GM19240 (cell line): ENCODE measurements around the gene TMEM30A.

Experiments
- DNase-seq: peaks from one replicate; pipeline ENCODE4 v3.0.0; 2011; ENCODE audit warnings: low spot score; ENCODE audit not compliant: insufficient read length

The TMEM30A gene

DNA sequence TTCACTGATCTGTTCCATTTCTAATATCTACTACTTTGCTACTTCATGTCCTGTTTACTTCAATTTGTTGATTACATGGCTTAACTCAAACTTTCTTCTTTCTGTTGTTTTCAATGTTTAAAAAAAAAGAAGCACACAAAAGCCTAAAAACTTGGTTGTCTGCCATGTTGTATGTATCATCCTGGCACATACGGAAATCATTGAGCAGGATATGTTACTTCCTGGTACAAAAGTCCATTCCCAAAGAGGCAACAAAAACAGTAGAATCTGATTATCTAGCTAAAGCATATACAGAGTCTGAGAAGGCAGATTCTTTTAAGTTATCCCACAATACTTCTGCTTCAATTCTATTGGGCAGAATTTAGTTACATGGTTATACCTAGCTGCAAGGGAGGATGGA lies 64.2 kb downstream of the TMEM30A start:
- no peak for DNase-seq

- no peak for DNase-seq
These were observed 65.3 kb downstream of the TMEM30A start for GRCh38 chr6:75219263-75219662.

GRCh38 chr6:75217193-75217592 lies 67.4 kb downstream of the TMEM30A start:
- no peak for DNase-seq

GRCh38 chr6:75215291-75215690 lies 69.3 kb downstream of the TMEM30A start:
- no peak for DNase-seq

DNA sequence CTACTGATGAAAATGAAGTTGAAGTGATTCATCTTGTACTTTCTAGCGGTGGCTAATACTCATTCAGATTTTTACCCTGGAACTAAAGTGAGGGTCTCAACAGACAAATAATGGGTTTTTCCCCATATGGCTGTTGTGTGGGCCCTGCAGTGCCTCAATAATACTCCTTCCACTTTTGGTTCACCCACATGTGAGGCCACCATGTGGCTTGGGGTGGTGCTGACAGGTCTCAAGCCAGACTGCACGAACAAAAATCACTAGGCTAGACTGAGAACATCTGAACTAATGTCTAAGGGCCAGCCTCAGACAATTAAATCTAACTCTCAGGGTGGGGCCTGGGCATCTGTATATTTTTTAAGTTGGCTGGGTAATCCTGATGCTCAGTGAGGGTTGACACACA lies 70.9 kb downstream of the TMEM30A start:
- no peak for DNase-seq

DNA sequence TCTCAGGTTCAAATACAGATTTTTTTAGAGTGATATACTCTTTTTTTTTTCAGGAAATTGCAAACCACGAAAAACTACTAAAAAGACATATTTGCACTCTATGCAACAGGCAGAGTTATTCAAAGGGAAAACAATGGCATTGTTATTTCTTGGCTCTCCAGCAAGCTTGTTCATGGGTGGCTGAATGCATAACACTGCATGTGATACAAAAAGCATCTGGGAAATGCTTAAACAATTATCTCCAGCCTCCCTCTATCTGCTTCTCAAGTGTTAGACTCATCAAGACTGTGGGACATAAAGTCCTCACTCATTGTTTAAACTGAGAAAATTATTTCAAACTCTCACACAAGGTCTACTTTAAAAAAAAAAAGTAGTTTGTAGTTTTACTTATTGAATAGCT lies 71.5 kb downstream of the TMEM30A start:
- no peak for DNase-seq

DNA sequence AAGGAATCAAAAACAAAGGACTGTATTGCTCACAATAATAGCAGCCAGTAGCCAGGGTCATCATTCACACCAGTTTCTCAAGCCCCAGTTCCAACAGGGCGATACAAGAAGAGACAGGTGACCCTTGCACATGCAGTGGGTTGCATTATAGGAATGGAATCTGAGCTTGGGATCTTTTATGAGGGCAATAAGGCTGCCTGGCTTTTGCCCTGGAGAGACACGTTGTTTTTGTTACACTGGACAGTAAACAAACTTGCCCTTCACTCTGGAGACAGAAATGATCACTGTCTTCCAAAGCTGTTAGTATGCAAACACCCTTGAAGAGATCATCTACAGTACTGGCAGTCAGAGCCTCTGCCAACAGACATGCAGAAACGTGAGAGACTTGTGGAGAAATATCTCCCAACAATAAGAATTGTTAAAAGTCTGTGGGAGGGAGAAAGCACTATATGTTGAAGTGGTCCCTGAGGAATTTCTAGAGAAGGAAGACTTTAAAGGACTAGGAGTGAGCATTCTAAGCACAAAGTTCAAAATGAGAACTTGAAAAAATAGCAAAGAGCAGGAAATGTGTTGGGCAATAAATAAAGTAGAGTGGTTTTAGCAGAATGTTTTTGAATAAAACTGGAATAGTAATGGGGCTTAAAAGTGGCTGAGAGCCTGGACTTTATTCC lies 72.5 kb downstream of the TMEM30A start:
- DNase-seq: no peak

DNA sequence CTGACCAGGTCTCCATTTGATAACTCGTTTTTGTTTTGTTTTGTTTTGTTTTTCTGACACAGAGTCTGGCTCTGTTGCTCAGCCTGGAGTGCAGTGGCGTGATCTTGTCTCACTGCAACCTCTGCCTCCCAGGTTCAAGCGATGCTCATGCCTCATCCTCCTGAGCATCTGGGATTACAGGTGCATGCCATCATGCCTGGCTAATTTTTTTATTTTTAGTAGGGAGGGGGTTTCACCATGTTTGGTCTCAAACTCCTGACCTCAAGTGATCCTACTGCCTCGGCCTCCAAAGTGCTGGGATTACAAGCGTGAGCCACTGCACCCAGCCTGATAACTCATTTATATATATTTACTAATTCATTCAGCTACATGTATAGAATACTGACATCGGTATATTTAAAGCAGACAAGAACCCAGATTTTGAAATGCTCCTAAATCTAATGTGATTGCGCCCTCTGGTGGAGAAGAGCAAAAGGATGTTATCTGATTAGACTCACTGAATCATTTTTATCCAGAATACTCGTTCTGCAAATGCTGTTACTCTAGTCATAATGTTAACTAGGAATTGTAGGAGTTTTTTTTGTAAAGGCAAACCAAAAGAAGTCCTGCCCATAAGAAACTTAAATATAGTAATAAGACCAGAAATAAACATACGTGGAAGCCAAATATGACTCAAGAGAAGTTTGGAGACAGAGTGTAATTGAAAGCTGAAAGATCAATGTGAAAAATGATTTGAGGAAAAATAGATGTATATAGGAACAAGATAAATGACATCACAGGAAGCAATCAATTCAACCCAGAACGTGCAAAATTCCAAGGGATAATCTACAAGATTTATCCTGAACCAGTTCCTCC lies 73.5 kb downstream of the TMEM30A start:
- no peak for DNase-seq

DNA sequence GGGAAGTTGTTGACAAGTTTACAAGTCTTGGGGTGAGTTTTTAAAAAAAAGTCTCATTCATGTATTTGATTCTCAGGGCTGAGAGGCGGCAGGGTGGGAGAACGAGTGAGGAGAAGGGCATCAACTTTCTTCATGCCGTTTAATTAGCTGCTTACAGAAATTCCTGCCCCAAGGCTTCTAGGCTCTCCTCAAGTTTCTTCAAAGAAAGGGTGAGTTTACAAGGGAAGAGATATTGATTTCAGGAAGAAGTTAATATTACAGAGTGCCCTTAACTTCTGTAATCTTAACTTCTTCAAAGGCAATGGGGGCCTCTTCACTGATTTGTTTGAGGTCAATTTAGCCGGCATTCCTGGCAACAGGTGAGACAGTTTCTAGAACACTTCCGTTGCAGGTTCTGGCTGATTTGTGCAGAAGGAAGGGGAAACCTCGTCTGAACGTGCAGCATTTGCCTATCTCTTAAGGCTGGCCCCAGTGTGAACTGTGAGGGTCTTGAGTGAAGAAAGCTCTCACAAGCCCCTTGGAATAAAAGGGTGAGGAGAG lies 75.3 kb downstream of the TMEM30A start:
- DNase-seq: no peak

DNA sequence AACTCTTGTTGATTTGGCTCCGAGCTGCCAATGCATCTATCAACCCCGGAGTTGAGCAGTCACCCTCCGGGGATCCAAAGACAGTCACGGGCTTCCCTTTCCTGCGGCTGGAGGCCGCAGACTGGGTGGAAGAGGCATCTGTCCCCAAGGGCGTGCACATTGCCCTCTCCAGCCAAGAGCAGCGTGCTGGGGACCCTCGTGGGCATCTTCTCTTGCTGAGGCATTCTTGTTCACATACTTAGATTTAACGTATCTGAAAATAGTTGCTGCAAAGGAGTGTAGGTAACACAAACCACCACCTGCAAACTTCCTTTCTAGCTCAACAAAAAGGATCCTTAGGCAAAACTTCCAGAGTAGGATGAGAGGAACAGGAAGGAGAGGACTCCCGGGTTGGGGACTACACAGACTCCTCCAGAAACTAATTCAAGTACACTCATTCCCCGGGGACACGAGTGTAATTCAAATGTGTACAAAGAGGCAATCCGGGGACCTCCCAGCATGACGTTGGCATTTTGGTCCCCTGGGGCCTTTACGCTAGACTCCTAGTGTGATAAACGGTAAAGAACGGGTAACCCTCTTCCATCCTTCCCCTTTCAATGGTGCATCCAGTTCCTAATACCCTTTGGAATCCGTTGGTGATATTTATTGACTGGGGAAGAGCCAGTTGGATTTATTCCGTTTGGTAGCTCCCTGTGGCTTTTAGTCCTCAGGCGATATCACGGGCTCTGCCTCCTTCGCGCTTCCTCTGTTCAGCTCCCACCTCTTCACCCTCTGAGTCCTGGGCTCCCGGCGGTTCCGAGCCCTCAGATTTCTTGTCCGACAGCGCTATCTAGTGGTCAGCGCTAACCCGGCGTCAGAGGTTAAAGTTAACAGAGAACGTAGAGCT lies 76.1 kb downstream of the TMEM30A start:
- DNase-seq: peak; percentile 28

GRCh38 chr6:75206576-75207342 lies 77.8 kb downstream of the TMEM30A start:
- no peak for DNase-seq

GRCh38 chr6:75205776-75206575 lies 78.6 kb downstream of the TMEM30A start, which contains the start of gene COL12A1:
COL12A1 (minus strand) TSS chr6:75206053; CDS start chr6:75202792, 3,261 bp downstream.
- DNase-seq: no peak

- DNase-seq: no peak
These were observed 79.4 kb downstream of the TMEM30A start for GRCh38 chr6:75204959-75205775.

- no peak for DNase-seq
These were observed 80.2 kb downstream of the TMEM30A start for GRCh38 chr6:75204217-75204958.

GRCh38 chr6:75203721-75204120 lies 80.9 kb downstream of the TMEM30A start:
- no peak for DNase-seq
